T-helper 1 cell treated with Interleukin-12 subunit alpha and Interleukin-12 subunit beta and Interleukin-4 antibody, amounts not matched to agents 30 μg/mL and 1 μg/mL, for 36 hours (primary cell): ENCODE measurements around the gene EGFL6.

ENCODE experiments used
- H3K27ac Mint-ChIP-seq: one replicate; pipeline ENCODE4 v1.8.0; 2021; ENCODE audit warnings: mild to moderate bottlenecking, mixed read lengths
- H3K27me3 Mint-ChIP-seq: one replicate; pipeline ENCODE4 v1.8.0; 2021; ENCODE audit warnings: low read depth, mixed read lengths
- H3K36me3 Mint-ChIP-seq: one replicate; pipeline ENCODE4 v1.8.0; 2021; ENCODE audit warnings: low read depth, mixed read lengths
- H3K4me1 Mint-ChIP-seq: one replicate; pipeline ENCODE4 v1.8.0; 2021; ENCODE audit warnings: low read depth, mixed read lengths
- H3K4me3 Mint-ChIP-seq: one replicate; pipeline ENCODE4 v1.8.0; 2021; ENCODE audit warnings: mild to moderate bottlenecking, moderate library complexity, mixed read lengths
- H3K9me3 Mint-ChIP-seq: one replicate; pipeline ENCODE4 v1.8.0; 2021; ENCODE audit warnings: mixed read lengths

Gene EGFL6, protein sequence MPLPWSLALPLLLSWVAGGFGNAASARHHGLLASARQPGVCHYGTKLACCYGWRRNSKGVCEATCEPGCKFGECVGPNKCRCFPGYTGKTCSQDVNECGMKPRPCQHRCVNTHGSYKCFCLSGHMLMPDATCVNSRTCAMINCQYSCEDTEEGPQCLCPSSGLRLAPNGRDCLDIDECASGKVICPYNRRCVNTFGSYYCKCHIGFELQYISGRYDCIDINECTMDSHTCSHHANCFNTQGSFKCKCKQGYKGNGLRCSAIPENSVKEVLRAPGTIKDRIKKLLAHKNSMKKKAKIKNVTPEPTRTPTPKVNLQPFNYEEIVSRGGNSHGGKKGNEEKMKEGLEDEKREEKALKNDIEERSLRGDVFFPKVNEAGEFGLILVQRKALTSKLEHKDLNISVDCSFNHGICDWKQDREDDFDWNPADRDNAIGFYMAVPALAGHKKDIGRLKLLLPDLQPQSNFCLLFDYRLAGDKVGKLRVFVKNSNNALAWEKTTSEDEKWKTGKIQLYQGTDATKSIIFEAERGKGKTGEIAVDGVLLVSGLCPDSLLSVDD

DNA sequence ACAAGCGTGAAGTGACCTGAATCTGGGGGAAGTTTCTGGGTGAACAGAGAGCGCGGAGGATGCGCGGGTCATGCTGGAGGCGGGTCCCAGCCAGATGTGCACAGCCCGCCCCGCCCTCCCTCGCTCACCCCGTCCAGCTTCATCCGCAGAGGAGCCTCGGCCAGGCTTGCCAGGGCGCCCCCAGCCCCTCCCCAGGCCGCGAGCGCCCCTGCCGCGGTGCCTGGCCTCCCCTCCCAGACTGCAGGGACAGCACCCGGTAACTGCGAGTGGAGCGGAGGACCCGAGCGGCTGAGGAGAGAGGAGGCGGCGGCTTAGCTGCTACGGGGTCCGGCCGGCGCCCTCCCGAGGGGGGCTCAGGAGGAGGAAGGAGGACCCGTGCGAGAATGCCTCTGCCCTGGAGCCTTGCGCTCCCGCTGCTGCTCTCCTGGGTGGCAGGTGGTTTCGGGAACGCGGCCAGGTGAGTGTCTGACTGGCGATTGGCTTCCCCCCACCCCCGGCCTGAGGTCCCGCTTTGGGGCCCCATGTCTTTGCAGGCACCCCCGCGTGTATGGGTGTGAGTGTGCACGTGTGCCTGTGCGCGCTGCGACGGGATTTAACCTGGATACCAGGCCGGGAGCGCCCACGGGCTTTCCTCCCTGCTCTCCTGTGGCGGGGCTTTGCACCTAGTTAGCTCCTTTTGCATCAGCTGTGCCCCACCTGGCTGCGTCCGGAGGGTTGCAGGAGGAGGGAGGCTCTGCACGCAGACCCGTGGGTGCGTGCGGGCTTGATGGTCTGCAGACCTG, at the start of gene EGFL6:
EGFL6 (plus strand) TSS at position 123 of the 782 bp plus-strand sequence; CDS start at position 384, 261 bp downstream.
- peaks cover 15% of the 10 kb centered on the region for H3K4me1 Mint-ChIP-seq
- H3K9me3 Mint-ChIP-seq, result no peaks in the 10 kb centered on the region
- H3K27me3 Mint-ChIP-seq, result peaks cover 18% of the 10 kb centered on the region
- H3K27ac Mint-ChIP-seq, result peak within 1 kb of the TSS; percentile 3
- H3K36me3 Mint-ChIP-seq, result no peaks in the 10 kb centered on the region
- peak within 1 kb of the TSS; percentile 74 for H3K4me3 Mint-ChIP-seq

DNA sequence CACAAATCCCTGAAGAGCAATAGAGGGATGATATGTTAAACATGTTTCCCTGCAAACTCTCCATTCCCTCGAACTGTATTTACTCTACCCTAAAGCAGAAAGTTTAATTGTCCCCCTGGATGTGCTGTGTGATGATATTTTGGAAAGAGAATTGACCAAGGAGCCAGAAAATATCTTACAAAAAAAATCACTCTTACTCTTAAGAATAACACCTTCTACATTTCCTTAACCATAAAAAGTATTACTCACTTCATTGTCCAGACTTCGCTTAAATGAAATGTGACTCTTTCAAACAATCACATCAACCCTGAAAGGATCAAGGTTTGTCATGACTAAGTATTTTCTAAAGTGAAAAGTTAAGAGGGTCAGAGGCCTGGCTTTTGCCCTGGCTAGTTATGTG, 49.0 kb upstream of the EGFL6 start:
- Mint-ChIP-seq H3K27me3 (no peaks in the 10 kb centered on the region), H3K9me3 (no peaks in the 10 kb centered on the region), H3K4me3 (no peak overlapping the region), H3K36me3 (no peaks in the 10 kb centered on the region), H3K27ac (no peak overlapping the region), H3K4me1 (no peaks in the 10 kb centered on the region)

DNA sequence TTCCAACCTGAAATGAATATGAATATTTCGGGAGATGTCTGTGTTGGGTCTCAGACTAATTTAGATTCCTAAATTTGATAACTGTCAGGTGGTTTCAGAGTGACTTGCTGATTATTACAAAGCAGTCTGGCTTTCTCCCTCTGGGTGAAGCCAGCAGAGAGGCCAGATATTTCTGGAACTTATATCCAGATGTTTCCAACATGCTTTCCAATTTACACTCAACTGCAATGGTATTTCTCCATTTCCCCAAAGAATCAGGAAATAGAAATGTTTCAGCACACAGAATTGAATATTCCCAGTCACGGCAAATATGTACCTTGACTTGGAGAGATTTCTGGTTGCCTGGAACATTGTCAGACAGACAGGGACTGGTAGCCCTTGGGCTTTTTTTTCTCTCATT, 48.5 kb upstream of the EGFL6 start:
- Mint-ChIP-seq H3K27ac (no peak overlapping the region), H3K27me3 (no peaks in the 10 kb centered on the region), H3K4me1 (no peaks in the 10 kb centered on the region), H3K4me3 (no peak overlapping the region), H3K36me3 (no peaks in the 10 kb centered on the region), H3K9me3 (no peaks in the 10 kb centered on the region)

DNA sequence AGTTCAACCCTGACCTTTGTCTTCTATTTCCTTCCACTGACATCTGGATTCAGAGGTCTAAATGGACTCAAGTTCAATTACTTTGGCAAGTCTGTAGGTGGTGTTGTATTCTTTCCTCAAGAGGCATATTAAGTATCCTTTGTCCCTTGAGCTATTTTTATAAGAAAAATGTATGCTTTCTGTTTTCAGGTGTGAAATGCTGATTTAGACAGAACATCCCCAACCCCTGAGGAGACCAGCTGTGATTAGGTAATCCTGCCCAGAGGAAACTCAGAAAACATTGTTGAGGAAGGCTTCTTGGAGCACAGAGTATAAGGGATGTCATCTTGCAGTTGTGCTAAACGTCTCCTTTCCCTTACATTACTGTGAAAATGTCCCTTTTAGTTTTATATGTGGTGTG, 46.6 kb upstream of the EGFL6 start:
- Mint-ChIP-seq H3K27me3 (no peaks in the 10 kb centered on the region), H3K27ac (no peak overlapping the region), H3K4me1 (no peaks in the 10 kb centered on the region), H3K9me3 (no peaks in the 10 kb centered on the region), H3K4me3 (no peak overlapping the region), H3K36me3 (no peaks in the 10 kb centered on the region)

GRCh38 chrX:13533726-13534125, 35.7 kb upstream of the EGFL6 start:
- Mint-ChIP-seq H3K27me3 (no peaks in the 10 kb centered on the region), H3K4me1 (no peaks in the 10 kb centered on the region)

GRCh38 chrX:13535376-13536165, 33.8 kb upstream of the EGFL6 start:
- no peaks in the 10 kb centered on the region for H3K27me3 Mint-ChIP-seq
- no peaks in the 10 kb centered on the region for H3K4me1 Mint-ChIP-seq
- no peak overlapping the region for H3K4me3 Mint-ChIP-seq
- H3K36me3 Mint-ChIP-seq, result no peaks in the 10 kb centered on the region
- H3K9me3 Mint-ChIP-seq, result no peaks in the 10 kb centered on the region
- H3K27ac Mint-ChIP-seq, result no peak overlapping the region

More at GRCh38 chrX:13533726-13534125, 35.7 kb upstream of the EGFL6 start:
- Mint-ChIP-seq H3K9me3 (no peaks in the 10 kb centered on the region), H3K27ac (no peak overlapping the region), H3K36me3 (no peaks in the 10 kb centered on the region), H3K4me3 (no peak overlapping the region)

GRCh38 chrX:13536551-13536950, 32.9 kb upstream of the EGFL6 start:
- no peaks in the 10 kb centered on the region for H3K27me3 Mint-ChIP-seq
- H3K4me3 Mint-ChIP-seq, result no peak overlapping the region
- H3K9me3 Mint-ChIP-seq, result no peaks in the 10 kb centered on the region
- no peaks in the 10 kb centered on the region for H3K4me1 Mint-ChIP-seq
- H3K27ac Mint-ChIP-seq, result no peak overlapping the region
- no peaks in the 10 kb centered on the region for H3K36me3 Mint-ChIP-seq

DNA sequence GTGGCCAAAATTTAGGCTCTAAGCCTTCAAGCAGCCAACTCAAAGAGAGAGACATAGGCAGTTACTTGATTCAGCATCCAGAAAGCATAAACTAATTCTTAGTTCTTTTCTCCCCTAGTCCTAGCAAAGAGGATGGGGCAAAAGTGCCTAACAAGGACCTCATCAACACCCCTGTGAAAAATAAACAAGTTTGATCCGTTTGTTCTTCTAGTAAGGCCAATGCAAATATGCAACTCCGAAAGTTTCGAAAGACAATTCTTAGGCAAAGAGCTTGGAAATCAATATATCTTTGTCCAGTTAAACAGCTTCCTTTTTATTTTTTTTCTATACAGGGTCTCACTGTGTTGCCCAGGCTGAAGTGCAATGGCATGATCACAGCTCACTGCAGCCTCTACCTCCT, 31.0 kb upstream of the EGFL6 start:
- Mint-ChIP-seq H3K36me3 (no peaks in the 10 kb centered on the region), H3K4me1 (no peaks in the 10 kb centered on the region), H3K27me3 (no peaks in the 10 kb centered on the region), H3K9me3 (no peaks in the 10 kb centered on the region), H3K27ac (no peak overlapping the region), H3K4me3 (no peak overlapping the region)

DNA sequence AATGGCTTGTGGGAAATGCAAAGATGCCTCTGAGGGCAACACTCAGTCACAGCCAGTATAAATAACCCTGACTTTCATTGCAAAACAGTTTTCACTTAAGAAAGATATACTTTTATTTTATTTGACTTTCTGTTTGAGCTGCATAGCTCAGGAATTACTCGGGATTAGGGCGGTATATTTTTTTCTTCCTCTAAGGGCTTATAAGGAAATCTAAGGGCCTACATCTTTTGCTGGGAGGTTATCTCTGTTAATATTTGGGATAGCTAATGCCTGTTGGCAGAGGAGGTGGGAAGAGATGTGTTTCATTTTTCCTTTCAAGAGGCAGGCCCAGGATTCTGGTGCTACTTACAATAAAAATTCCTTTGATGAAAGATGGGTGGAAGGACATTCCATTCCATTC, 28.8 kb upstream of the EGFL6 start:
- Mint-ChIP-seq H3K9me3 (no peaks in the 10 kb centered on the region), H3K27me3 (no peaks in the 10 kb centered on the region), H3K27ac (no peak overlapping the region), H3K36me3 (no peaks in the 10 kb centered on the region), H3K4me1 (no peaks in the 10 kb centered on the region), H3K4me3 (no peak overlapping the region)

DNA sequence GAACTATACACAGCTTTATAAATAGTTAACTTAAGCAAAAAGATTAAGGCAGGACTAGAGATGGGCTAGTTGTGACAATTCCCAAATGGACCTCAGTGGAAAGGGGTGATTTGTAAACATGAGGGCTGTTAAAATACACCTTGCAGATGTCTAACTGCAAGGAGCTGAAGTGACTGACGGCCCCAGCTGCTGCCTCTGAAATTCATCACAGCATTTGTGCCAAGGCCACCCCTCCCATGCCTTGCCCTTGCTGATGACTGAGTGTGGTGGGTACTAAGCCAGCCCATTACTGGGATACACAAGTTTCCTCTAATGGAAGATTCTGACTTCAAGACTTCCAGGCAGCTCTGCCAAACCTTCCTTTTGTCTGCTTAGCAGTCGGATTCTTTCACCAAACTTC, 23.7 kb upstream of the EGFL6 start:
- peaks cover 6% of the 10 kb centered on the region for H3K4me1 Mint-ChIP-seq
- no peak overlapping the region for H3K27ac Mint-ChIP-seq
- no peak overlapping the region for H3K4me3 Mint-ChIP-seq
- peaks cover 4% of the 10 kb centered on the region for H3K27me3 Mint-ChIP-seq
- H3K9me3 Mint-ChIP-seq, result no peaks in the 10 kb centered on the region
- H3K36me3 Mint-ChIP-seq, result no peaks in the 10 kb centered on the region

- Mint-ChIP-seq H3K4me3 (no peak overlapping the region), H3K27me3 (peaks cover 4% of the 10 kb centered on the region), H3K9me3 (no peaks in the 10 kb centered on the region), H3K27ac (no peak overlapping the region), H3K36me3 (no peaks in the 10 kb centered on the region), H3K4me1 (peaks cover 6% of the 10 kb centered on the region)
These were observed 21.7 kb upstream of the EGFL6 start for GRCh38 chrX:13547671-13548070.

DNA sequence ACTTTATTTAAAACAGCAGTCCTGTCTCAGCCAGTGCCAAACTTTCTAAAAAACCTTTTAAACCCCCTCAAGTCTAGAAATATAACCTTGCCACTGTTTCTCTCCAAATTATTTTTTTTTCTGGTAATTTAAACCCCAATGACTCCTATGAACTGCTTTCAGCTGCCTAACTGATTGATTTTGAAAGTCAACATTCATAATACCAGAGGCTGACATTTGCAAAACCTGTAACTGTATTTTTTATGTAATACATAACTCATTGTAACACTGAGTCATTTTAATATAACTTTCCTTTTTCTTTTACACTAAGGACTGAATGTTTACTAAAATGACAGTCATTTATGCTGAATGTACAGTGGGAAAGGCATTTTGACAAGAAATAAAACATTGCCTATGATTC, 19.1 kb upstream of the EGFL6 start:
- Mint-ChIP-seq H3K36me3 (no peaks in the 10 kb centered on the region), H3K4me3 (no peak overlapping the region), H3K4me1 (peaks cover 6% of the 10 kb centered on the region), H3K27ac (no peak overlapping the region), H3K9me3 (no peaks in the 10 kb centered on the region), H3K27me3 (peaks cover 4% of the 10 kb centered on the region)

- Mint-ChIP-seq H3K9me3 (no peaks in the 10 kb centered on the region), H3K27me3 (peaks cover 4% of the 10 kb centered on the region), H3K4me3 (no peak overlapping the region), H3K36me3 (no peaks in the 10 kb centered on the region), H3K27ac (no peak overlapping the region), H3K4me1 (peaks cover 6% of the 10 kb centered on the region)
These were observed 17.8 kb upstream of the EGFL6 start for GRCh38 chrX:13551610-13552009.

DNA sequence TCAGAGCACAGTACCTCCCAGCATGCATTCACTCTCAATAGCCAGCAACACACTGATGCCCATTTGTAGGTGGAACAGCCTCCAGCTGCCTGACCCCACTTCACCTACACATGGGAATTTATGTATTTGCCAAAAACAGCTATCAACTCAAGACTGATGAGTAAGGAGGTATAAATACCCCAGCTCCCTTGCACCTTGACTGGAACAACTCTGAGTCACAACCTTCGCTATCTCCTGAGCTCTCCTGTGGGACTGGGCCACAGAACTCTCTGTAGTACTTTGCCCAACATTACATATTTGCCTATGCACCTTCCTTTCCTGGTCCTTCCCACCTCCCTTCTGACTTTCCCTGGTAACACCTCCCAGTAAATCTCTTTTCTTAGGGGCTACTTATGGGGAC, 16.5 kb upstream of the EGFL6 start:
- H3K36me3 Mint-ChIP-seq, result no peaks in the 10 kb centered on the region
- peaks cover 4% of the 10 kb centered on the region for H3K27me3 Mint-ChIP-seq
- H3K27ac Mint-ChIP-seq, result no peak overlapping the region
- no peak overlapping the region for H3K4me3 Mint-ChIP-seq
- H3K9me3 Mint-ChIP-seq, result no peaks in the 10 kb centered on the region
- peaks cover 6% of the 10 kb centered on the region for H3K4me1 Mint-ChIP-seq
